C4-2B (cell line): Measurements from ENCODE around the gene FBXW5.

Source experiments
- CTCF ChIP-seq: fragments of 450-650 bp; conservative IDR thresholded peaks from 2 replicates; pipeline ENCODE4 v1.5.1; 2017; ENCODE audit warnings: mild to moderate bottlenecking
- ZFX ChIP-seq: fragments of 450-650 bp; IDR thresholded peaks from 2 replicates; pipeline ENCODE4 v1.6.1; 2017

GRCh38 chr9:136903041-136903554 lies 41.4 kb downstream of the FBXW5 start:
- TF ChIP-seq CTCF (no peak), ZFX (no peak)
